ENCODE data around the gene TMEM79. TPM values are rescaled to one million over a fixed set of nuclear protein-coding genes. Genes with fewer than 3 reads are reported as not detected.
A peak's percentile ranks its signal among the peaks of the same experiment; 100 is the strongest.

The TMEM79 gene, protein sequence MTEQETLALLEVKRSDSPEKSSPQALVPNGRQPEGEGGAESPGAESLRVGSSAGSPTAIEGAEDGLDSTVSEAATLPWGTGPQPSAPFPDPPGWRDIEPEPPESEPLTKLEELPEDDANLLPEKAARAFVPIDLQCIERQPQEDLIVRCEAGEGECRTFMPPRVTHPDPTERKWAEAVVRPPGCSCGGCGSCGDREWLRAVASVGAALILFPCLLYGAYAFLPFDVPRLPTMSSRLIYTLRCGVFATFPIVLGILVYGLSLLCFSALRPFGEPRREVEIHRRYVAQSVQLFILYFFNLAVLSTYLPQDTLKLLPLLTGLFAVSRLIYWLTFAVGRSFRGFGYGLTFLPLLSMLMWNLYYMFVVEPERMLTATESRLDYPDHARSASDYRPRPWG
- 1 to 10 TPM; 1.6 to 2.7 TPM for total RNA-seq
- long read RNA-seq, donor 1, partial matches to known transcripts = 1 of 1 reads
- long read RNA-seq, donor 1, other reads (novel, unspliced or antisense) = 0 of 1 reads
- long read RNA-seq, donor 2, transcript TMEM79-201 (4 exons, 2,191 nt) = major isoform, 6 of 9 reads
- long read RNA-seq, donor 2, partial matches to known transcripts = 0 of 9 reads
- long read RNA-seq, donor 2, other reads (novel, unspliced or antisense) = 3 of 9 reads

DNA sequence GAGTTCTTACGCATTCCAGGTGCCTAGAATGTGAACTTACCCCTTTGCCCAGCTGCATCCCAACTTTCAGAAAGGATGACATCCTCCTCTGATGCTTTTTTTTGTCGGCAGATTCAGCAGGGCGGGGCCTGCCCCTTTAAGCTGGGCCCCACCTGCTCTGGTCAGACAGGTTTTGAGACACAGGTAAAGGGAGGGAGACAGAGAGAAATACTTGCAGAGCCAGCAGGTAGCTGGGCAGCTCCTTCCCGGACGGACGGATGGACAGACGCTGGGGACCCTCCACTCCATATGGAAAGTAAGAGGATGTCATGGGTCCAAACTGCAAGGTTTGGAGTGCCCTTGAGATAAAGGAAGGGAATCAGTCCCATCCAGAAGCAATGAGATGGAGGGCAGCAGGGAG lies at the start of gene TMEM79:
TMEM79 (plus strand) TSS at position 214 of the 400 bp plus-strand sequence. CDS start 902 bp downstream, outside the sequence.
- intact Hi-C loops (cut with DNase I) = no loop called here
- no peak for DNase-seq (ENCODE audit: low spot score)

DNA sequence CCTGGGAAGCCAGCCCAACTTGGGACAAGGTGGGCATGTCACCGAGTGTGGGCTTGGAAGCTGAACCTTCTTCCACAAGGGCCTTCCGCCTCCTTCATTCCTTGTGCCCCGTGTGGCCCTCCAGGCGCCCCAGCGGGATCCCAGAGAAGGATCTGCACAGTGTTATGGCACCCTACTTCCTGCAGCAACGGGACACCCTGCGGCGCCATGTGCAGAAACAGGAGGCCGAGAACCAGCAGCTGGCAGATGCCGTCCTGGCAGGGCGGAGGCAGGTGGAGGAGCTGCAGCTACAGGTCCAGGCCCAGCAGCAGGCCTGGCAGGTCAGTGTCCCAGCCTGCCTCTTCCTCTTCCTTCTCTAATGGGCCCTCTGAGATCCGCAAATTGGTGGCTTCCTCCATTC lies 48.0 kb upstream of the TMEM79 start:
- DNase-seq (ENCODE audit: low spot score) = no peak
- intact Hi-C loops (cut with DNase I) = no loop called here

DNA sequence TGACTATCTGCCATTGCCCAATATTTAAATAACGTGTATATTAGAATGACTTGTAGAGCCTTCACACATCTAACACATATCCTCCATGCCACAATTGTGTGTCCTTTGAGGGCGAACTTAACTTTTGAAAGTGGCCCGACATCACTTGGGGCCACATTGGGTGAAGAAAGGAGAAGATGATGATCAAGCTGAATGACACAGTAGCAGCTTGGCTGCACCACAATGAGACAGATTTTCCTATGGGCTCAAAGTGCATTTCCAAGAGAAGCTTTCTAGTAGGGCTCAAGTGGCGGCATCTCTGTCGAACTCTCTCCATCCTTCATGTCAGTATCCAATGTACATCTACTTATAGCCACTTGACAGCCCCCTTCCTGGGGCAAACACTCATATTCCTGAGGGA lies 45.9 kb upstream of the TMEM79 start:
- no peak for DNase-seq (ENCODE audit: low spot score)
- intact Hi-C loops (cut with DNase I) = no loop called here

DNA sequence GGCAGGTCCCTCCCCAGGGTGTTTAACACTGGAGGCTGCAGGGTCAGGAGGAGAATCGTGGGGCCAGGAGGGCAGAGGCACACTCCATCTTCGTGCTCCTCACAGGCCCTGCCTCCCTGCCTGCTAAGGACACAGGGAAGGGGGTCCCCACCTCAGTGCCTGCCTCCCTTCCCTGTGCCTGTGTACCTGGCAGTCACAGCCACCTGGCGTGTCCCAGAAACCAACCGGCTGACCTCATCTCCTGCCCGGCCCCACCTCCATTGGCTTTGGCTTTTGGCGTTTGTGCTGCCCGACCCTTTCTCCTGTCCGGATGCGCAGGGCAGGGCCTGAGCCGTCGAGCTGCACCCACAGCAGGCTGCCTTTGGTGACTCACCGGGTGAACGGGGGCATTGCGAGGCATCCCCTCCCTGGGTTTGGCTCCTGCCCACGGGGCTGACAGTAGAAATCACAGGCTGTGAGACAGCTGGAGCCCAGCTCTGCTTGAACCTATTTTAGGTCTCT lies 42.8 kb upstream of the TMEM79 start:
- intact Hi-C loops (cut with DNase I) = no loop called here
- no peak for DNase-seq (ENCODE audit: low spot score)

DNA sequence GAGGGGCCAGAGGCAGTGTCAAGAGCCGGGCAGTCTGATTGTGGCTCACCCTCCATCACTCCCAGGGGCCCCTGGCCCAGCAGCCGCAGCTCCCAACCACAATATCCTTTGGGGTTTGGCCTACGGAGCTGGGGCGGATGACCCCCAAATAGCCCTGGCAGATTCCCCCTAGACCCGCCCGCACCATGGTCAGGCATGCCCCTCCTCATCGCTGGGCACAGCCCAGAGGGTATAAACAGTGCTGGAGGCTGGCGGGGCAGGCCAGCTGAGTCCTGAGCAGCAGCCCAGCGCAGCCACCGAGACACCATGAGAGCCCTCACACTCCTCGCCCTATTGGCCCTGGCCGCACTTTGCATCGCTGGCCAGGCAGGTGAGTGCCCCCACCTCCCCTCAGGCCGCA lies 42.2 kb upstream of the TMEM79 start, which contains the start of gene BGLAP:
BGLAP (plus strand) TSS at position 259 of the 400 bp plus-strand sequence; CDS start at position 307, 48 bp downstream.
- intact Hi-C loops (cut with DNase I) = no loop called here
- DNase-seq (ENCODE audit: low spot score) = no peak

DNA sequence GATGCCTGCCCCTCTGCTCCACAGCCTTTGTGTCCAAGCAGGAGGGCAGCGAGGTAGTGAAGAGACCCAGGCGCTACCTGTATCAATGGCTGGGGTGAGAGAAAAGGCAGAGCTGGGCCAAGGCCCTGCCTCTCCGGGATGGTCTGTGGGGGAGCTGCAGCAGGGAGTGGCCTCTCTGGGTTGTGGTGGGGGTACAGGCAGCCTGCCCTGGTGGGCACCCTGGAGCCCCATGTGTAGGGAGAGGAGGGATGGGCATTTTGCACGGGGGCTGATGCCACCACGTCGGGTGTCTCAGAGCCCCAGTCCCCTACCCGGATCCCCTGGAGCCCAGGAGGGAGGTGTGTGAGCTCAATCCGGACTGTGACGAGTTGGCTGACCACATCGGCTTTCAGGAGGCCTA lies 41.4 kb upstream of the TMEM79 start:
- no peak for DNase-seq (ENCODE audit: low spot score)
- intact Hi-C loops (cut with DNase I) = no loop called here

DNA sequence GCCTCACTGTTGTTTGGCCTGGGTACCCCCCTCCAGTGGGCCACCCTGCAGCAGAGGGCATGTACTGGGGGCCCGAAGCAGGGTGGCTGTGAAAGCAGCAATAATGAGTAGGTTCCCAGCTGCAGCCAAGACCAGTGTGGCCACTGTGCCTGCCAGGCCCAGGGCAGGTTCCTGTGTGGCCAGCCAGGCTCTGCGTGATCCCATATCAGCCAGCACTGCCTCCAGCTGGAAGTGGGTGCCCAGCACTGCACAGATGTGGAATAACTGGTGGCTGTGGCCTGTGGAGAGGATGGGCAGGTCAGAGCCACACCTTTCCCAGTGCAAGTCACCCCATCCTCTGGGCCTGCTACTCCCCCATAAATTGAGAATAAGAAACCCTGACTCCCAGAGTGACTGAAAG lies 40.0 kb upstream of the TMEM79 start:
- DNase-seq (ENCODE audit: low spot score) = no peak
- intact Hi-C loops (cut with DNase I) = no loop called here

DNA sequence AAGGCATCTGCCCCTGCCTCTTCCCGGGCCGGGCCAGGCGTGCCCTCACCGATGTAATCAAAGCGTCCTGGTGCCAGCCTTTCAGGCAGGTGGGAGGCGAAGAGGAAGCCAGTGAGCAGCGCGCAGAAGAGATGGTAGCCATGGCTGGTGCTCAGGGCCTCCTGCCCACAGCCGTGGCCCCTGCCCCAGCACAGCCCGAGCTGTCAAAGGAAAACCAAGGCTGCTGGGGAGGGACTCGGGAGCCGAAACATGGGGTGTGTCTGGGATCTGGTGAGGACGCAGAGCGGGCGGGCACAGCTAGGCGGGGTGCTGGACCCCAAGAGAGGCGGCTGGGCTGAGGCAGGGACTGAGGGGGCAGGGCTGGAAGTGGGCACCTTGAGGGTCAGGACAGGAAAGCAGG lies 39.4 kb upstream of the TMEM79 start:
- intact Hi-C loops (cut with DNase I) = no loop called here
- no peak for DNase-seq (ENCODE audit: low spot score)

DNA sequence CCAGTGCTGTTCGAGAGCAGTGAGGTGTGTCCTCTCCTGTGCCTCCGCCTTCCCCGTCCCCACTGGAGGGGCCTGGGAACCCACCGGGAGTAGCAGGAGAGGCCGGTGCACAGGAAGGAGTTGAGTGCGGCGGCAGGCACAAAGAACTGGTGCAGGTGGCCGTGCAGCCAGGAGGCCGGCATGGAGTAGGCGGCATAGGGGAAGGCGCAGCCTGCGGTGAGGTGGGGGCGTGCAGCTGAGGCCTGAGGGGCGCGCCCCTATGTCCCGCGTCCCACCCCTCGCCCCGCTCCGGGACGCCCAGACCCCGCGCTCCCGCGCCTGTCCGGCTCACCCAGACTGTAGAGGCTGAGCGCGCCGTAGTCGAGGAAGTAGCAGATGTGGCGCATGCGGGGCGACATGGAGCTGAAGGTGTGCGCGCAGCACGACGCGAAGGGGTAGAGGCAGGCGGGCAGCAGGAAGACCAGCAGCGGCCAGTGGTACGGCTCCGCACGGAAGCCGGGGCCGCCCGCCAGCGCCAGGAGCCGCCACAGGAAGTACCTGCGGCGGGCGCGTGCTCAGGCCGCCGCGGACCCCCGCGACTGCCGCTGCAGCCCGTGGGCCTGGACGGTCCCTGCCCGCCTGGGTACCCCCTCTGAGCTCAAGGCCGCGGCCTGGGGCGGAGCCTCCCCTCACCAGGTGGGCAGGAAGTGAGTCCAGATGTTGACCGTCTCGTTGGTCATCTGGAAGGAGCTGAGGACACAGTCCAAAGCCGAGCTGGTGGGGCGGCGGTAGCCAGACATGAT lies 38.5 kb upstream of the TMEM79 start:
- intact Hi-C loops (cut with DNase I) = no loop called here
- DNase-seq (ENCODE audit: low spot score) = no peak

DNA sequence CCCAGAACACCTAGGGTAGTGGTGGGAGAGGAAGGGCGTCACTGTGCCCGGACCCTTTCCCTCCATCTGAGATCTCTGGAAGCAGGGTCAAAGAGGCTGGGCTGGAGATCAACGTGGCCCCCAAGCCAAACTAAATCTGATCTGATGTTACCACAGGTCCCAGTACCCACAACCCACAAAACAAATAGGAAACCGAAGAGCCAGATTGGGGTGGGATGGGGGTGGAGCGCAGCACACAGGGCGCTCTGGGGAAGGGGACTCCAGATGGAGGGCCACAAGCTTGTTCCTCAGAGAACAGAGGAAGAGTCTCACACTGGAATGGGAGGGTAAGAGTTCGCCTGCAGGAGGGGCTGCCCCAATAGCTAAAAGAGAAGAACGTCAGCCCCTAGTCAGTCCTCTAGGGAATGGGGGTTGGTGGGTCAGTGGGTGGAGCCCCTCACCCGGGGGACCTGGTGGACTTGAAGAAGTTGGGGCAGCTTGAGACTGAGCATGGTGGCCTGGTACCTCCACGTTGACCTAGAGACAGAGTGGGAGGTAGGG lies 37.8 kb upstream of the TMEM79 start:
- intact Hi-C loops (cut with DNase I) = no loop called here
- no peak for DNase-seq (ENCODE audit: low spot score)

DNA sequence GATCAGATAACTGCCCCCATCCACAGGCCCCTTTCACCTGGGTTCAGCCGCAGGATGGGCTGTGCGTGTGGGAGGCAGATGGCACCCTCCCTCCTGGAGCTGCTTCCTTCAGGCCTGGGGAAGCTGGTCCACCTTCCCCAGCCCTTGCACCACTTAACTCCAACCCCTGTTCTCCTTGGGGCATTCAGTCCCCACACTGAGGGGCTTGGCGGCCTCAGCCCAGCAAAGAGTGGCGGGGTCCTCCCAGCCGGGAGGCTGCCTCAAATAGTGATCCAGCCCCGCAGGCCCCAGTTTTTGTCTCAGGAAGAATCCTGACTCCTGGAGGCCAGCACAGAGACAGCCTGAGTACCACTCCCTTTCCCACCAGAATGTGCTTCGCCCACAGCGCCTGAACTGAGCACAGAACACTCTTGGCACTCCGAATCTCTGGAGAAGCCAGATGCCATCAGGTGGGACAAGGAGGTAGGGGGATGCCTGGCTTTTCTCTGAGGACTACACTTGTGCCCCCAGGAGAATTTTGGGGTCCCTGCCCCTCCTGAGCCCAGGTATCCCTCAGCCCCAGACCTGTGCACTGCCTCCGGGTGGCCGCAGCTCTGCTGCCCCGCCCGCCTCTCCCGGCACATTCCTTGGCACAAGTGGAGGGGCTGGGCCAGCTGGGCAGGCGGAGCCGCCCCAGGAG lies 37.2 kb upstream of the TMEM79 start:
- peak; percentile 86 for DNase-seq (ENCODE audit: low spot score)
- intact Hi-C loops (cut with DNase I) = no loop called here

DNA sequence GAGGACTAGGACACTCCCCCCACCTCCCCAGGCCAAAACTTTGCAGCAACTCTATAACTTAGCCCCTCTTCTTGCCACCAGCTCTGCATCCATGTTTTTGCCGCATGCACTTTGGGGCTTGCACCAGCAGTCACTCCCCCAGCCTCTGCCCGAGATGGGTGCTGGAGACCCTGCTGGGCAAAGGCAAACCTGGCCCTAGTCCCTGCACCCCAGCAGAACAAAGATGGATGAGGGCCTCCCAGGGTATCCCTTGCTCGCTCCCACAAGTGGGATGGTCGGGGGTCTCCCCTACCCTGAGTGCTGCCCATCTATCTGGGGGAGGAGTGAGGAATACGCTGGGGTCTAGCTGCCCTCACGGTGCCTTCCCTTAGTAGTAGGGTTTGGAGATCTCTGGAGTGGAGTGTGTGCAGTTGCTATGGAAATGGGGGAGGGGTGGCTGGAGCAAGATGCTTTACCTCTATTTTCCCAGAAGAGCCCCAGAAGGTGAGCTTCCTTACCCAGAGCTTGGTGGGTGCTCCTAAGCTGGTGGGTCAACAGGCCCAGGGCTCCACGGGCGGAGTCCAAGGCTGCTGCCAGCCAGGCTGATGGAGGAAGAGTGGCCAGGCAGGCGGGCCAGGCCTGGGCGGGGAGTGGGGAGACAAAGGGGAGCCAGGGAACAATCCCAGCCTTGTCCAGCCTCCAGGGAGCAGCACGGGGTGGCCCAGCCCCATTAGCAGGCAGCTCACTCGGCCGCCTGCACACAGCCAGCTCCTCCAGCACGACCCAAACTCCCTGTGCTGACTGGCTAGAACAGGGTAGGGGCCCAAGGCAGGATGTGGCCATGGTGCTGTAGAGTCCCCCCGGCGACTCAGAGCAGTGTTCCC lies 36.4 kb upstream of the TMEM79 start, which contains the start of gene PAQR6:
PAQR6 (minus strand) TSS at position 597 of the 863 bp plus-strand sequence. CDS start 1,325 bp downstream, outside the sequence.
- intact Hi-C loops (cut with DNase I) = no loop called here
- no peak for DNase-seq (ENCODE audit: low spot score)

DNA sequence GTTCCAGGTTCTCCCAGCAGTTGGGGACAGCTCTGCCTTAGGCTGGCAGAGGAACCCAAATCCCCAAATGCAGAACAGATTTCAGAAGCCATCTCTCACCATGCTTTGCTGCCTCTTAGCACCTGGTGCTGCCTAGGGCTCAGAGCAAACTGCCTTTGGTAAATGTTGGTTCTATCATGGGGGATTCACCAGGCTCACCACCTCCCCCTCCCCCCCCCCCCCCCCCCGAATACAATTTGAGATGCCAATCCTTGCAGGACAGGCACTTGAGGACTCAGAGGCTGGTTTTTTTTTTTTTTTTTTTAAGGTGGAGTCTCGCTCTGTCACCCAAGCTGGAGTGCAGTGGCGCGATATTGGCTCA lies 35.8 kb upstream of the TMEM79 start:
- intact Hi-C loops (cut with DNase I) = no loop called here

DNA sequence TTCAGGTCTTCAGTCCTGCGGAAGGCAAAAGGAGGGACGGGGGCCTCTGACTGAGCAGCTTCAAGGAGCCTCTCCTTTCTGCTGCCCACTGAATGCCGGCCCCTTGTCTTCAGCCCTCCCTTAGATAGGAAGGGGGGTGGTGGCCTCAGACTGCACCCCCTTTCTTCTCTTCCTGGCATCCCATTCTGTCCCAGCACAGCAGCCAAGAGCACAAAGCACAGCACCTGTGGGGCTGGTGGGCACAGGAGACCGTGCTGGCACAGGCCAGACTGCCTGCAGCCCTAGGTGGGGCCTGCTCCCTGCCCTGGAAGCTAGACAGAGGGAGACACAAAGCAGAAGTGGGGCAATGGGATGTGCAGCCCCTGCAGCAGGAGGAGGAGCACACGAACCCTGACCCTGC lies 34.5 kb upstream of the TMEM79 start:
- DNase-seq (ENCODE audit: low spot score) = no peak
- intact Hi-C loops (cut with DNase I) = no loop called here

More for the DNA sequence above, 35.8 kb upstream of the TMEM79 start:
- DNase-seq (ENCODE audit: low spot score) = no peak

DNA sequence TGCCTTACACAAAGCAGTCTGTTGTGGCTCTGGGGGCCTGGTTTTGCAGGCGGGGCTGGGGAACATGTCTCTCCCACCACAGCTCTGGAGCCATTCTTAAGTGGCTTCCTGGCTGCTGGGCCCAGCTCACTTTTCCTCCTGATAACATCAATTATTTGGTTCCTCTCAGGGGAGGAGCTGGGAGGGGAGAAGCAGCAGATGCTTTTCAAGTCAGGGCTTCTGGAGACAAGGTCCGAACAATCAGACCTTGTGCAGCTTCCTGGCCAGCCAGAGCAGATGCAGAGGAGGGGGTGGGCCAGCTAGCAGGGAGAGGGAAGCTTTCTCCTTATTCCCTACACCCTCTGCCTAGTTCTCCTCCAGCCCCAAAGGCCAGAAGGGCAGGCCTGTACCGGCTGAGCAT lies 32.6 kb upstream of the TMEM79 start:
- no peak for DNase-seq (ENCODE audit: low spot score)
- intact Hi-C loops (cut with DNase I) = no loop called here

DNA sequence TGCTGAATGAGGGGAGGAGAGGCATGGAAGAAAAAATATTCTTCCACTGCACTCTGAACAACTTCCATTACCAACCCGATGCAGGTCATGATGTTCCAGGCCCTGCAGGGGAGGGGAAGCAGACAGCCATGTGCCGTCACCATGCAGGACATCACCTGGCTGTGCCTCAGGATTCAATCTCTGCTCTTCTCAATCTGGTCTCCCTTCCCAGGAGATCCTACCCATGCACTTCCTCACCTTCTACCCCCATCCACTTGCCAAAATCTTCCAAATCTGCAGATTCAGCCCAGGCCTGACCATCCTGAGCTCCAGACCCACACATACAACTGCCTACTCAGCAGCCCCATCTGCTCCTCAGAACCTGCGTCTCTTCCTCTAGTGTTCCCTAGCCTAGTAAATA lies 30.5 kb upstream of the TMEM79 start:
- intact Hi-C loops (cut with DNase I) = no loop called here
- no peak for DNase-seq (ENCODE audit: low spot score)

DNA sequence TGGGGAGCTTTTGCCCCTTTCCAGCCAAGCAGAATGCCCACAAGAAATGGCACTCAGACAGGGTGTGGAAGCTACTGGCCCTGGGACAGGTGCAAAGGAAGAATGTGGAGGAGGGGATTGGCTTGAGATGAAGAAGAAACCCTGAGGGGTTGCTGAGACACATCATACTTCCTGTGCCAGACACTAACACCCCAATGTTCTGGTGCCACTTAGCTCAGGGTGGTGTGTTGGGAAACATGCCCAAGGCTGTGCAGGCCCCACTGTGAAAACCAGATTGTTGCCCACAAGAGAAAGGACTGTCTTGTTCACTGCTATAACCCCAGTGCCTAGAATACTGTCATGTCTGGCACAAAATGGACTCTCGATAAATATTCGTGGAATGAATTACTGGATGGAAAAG lies 26.4 kb upstream of the TMEM79 start:
- intact Hi-C loops (cut with DNase I) = no loop called here
- no peak for DNase-seq (ENCODE audit: low spot score)

DNA sequence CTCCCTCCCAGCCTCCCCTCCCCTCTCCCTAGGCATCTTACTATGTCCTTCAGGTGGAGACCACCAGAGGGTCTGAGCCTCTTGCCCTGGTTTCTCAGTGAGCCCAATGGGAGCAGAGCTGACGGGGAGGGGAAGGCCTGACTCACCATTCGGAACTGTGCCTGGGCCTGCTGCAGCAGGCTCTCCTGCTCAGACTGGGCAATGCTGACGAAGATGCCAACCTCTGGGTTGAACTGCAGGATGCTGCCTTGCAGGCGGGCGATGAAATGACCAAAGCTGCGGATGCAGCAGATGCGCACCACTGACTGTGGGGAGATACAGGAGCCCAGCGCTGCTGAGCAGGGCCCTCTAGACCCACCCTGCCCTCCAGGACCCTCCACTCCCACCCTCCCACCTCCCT lies 25.3 kb upstream of the TMEM79 start:
- DNase-seq (ENCODE audit: low spot score) = no peak
- intact Hi-C loops (cut with DNase I) = no loop called here

Data from posterior vena cava (tissue), 2 donors.